Measurements from ENCODE around the gene POR.

Gene POR

DNA sequence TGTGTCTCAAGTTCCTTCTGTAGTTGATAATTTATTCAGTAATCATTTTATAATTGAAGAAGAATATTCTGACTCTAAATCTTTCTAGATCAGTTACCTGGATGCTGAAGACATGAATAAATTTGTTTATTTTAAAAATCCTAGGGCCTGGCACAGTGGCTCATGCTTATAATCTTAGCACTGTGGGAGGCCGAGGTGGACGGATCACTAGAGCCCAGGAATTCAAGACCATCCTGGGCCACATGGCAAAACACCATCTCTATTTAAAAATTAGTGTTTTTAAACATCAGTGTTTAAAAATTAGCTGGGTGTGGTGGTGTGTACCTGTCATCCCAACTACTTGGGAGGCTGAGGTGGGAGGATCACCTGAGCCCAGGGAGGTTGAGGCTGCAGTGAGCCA is 9.3 kb downstream of the POR start:
- POLR2A ChIA-PET = interaction anchor here (1.9 kb wide), 1 partner anchor 8 kb away, joined by 8 read pairs; no protein-coding TSS in a partner anchor
- TF ChIP-seq, protein P1, sequence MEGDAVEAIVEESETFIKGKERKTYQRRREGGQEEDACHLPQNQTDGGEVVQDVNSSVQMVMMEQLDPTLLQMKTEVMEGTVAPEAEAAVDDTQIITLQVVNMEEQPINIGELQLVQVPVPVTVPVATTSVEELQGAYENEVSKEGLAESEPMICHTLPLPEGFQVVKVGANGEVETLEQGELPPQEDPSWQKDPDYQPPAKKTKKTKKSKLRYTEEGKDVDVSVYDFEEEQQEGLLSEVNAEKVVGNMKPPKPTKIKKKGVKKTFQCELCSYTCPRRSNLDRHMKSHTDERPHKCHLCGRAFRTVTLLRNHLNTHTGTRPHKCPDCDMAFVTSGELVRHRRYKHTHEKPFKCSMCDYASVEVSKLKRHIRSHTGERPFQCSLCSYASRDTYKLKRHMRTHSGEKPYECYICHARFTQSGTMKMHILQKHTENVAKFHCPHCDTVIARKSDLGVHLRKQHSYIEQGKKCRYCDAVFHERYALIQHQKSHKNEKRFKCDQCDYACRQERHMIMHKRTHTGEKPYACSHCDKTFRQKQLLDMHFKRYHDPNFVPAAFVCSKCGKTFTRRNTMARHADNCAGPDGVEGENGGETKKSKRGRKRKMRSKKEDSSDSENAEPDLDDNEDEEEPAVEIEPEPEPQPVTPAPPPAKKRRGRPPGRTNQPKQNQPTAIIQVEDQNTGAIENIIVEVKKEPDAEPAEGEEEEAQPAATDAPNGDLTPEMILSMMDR (IDR thresholded peaks at IDR 0.05; ENCODE audit: insufficient read depth, low read length, missing control alignments) = no peak
- CTCF ChIA-PET = no interaction called here
- DNase-seq (ENCODE audit: low read depth, low spot score) = no peak
- no peak overlapping the region for H3K4me3 ChIP-seq (ENCODE audit: low read depth, low read length)

DNA sequence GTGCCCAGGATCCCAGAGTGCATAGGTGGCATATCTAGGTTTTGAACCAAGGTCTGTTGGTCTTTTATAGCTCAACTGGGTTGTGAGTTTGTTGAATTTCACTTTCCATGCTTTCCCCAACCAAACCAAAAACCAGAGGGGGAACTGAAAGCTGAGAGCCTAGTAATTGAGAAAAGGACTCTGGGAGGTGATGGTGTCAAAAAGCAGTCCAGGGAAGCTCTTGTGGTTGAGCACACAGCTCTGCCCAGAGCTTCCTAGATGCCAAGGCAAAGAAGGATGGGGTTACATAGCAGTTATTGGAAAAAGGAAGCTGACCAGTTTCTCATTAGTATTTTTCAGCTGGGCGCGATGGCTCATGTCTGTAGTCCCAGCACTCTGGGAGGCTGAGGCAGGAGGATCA is 9.9 kb downstream of the POR start:
- ChIA-PET POLR2A (interaction anchor here (1.9 kb wide), 1 partner anchor 9 kb away, joined by 8 read pairs; no protein-coding TSS in a partner anchor), CTCF (interaction anchor here (2.6 kb wide), 1 partner anchor 9 kb away, joined by 12 read pairs; the partner anchor contains the start of gene POR)
- DNase-seq (ENCODE audit: low read depth, low spot score) = no peak
- TF ChIP-seq, protein P1 (IDR thresholded peaks at IDR 0.05; ENCODE audit: insufficient read depth, low read length, missing control alignments) = no peak
- no peak overlapping the region for H3K4me3 ChIP-seq (ENCODE audit: low read depth, low read length)

DNA sequence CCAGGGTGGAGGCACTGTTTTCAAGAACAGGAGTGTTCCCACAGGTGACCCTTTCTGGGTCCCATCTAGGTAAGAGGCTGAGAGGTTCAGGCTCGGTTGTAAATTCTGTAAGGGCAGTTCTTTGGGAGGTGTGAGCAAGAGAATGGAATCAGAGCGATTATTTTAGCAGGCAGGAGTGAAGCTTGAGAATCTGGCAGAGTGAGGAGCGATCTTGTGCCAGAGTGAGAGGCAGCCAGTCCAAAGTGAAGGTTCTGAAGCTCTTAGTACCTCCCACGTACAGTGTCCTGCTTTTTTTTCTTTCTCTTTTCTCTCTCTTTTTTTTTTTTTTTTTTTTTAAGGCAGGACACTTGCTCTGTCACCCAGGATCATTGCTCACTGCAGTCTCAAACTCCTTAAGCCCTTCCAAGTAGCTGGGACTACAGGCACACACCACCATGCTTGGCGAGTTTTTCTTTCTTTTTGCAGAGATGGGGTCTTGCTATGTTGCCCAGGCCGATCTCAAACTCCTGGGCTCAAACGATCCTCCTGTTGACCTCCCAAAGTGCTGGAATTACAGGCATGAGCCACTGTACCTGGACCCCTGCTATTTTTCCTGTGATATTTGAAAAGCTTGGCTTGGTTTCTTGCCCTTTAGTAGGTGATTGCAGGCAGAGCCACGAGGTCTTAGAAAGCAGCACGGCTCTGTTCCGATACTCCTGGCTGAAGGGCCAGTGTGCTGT is 10.9 kb downstream of the POR start:
- TF ChIP-seq, protein P1 (IDR thresholded peaks at IDR 0.05; ENCODE audit: insufficient read depth, low read length, missing control alignments) = no peak
- POLR2A ChIA-PET = interaction anchor here (0.7 to 1.9 kb wide), 2 partner anchors 10 to 12 kb away, joined by 3 to 8 read pairs; no protein-coding TSS in a partner anchor
- H3K4me3 ChIP-seq (ENCODE audit: low read depth, low read length) = no peak overlapping the region
- DNase-seq (ENCODE audit: low read depth, low spot score) = no peak
- CTCF ChIA-PET = interaction anchor here (2.6 kb wide), 1 partner anchor 10 kb away, joined by 12 read pairs; the partner anchor contains the start of gene POR

DNA sequence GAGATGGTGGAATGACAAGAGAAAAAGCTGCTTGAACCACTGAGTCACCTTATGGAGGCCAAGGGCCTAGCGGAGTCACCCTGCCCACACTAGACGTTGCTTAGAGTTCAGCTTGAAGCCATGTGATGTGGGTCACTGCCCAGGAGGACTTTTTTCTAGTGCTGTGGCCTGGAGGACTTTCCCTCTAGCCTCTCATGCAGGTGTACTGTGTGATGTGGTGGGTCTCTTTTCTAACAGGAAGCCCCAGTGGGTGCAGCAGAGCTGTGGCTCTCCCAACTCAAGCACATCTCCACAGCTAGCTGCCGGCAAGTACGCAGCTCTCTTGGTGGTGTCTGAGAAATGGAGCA is 13.6 kb downstream of the POR start:
- CTCF ChIA-PET = interaction anchor here (1.2 to 1.7 kb wide), 2 partner anchors 12 to 14 kb away, joined by 3 to 8 read pairs; no protein-coding TSS in a partner anchor
- POLR2A ChIA-PET = no interaction called here
- H3K4me3 ChIP-seq (ENCODE audit: low read depth, low read length) = no peak overlapping the region

DNA sequence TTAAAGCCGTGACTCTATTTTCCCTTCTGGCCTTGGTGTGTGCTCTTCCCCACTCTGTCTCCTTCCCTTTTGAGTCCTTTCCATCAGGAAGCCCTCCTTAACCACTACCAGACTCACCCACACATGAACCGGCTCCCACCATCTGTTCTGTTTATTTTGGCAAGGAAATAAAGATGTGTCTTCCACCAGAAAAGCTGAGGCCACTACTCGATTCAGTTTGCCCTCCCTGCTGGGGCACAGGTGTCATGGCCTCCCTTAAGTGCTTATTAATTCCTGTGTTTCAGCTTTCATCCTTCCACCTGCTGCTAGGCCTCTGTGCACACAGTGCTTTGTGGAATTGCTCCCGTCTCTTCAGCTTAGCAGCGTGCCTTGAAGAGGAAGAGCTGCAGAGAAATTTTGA is 16.7 kb downstream of the POR start:
- CTCF ChIA-PET = interaction anchor here (0.7 kb wide), 1 partner anchor 21 kb away, joined by 3 read pairs; no protein-coding TSS in a partner anchor

More for the DNA sequence above, 13.6 kb downstream of the POR start:
- no peak for DNase-seq (ENCODE audit: low read depth, low spot score)
- TF ChIP-seq, protein P1 (IDR thresholded peaks at IDR 0.05; ENCODE audit: insufficient read depth, low read length, missing control alignments) = no peak

More for the DNA sequence above, 16.7 kb downstream of the POR start:
- no peak for DNase-seq (ENCODE audit: low read depth, low spot score)
- H3K4me3 ChIP-seq (ENCODE audit: low read depth, low read length) = no peak overlapping the region
- POLR2A ChIA-PET = no interaction called here
- TF ChIP-seq, protein P1 (IDR thresholded peaks at IDR 0.05; ENCODE audit: insufficient read depth, low read length, missing control alignments) = no peak

All from AG04449 (cell line).